Adrenal gland (tissue), 5 donors: ENCODE measurements around the gene TRAF2.

Experiments used
- POLR2A ChIP-seq, 2 donors: fragments of 450-650 bp; IDR thresholded peaks; one replicate each; pipeline ENCODE4 v1.6.1; 2017; ENCODE audit warnings: antibody characterized with exemption in 2 of 2, mild to moderate bottlenecking in 2 of 2, moderate library complexity in 1 of 2
- TF ChIP-seq, protein P1 (sequence below), 6 experiments: fragments of 450-650 bp in 4 of 6; fragments of 200-600 bp in 2 of 6; sonication (generic) in 1 of 6; IDR thresholded peaks; 1 replicate in 5 of 6; 2 replicates in 1 of 6; pipeline versions ENCODE4 v1.5.1 to v1.8.0; 2016 to 2021; ENCODE audit warnings: antibody characterized with exemption in 6 of 6, mild to moderate bottlenecking in 2 of 6, moderate library complexity in 1 of 6
- donor health status: DM: no; HTN: no; CAD: no.

DNA sequence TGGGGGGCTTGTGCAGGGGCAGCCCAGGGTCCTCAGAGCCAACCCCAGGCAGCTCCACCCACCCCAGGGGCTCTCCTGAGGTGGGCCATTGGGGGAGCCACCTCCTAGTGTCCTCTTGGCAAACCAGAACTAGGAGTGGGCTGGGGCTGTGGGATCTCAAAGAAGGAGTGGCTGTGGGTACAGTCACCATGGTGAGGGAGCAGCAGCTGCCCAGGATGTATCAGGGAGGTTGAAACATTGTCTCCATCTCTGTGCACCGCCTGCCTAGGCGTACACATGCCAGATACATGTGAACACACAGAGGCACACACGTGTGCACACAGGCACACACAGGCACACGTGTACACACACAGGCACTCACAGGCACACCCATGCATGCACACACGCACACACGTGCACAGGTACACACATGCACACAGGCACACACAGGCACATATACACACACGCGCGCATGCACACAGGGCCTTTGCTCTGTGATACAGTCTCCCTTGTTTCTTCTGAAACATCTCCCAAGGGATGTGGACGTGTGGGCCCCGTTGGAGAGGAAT is 76.5 kb downstream of the TRAF2 start:
- TF ChIP-seq, protein P1, sequence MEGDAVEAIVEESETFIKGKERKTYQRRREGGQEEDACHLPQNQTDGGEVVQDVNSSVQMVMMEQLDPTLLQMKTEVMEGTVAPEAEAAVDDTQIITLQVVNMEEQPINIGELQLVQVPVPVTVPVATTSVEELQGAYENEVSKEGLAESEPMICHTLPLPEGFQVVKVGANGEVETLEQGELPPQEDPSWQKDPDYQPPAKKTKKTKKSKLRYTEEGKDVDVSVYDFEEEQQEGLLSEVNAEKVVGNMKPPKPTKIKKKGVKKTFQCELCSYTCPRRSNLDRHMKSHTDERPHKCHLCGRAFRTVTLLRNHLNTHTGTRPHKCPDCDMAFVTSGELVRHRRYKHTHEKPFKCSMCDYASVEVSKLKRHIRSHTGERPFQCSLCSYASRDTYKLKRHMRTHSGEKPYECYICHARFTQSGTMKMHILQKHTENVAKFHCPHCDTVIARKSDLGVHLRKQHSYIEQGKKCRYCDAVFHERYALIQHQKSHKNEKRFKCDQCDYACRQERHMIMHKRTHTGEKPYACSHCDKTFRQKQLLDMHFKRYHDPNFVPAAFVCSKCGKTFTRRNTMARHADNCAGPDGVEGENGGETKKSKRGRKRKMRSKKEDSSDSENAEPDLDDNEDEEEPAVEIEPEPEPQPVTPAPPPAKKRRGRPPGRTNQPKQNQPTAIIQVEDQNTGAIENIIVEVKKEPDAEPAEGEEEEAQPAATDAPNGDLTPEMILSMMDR (IDR thresholded peaks at IDR 0.05), result no peak
- no peak for TF ChIP-seq POLR2A (IDR thresholded peaks at IDR 0.05)
